Stimulated activated CD8-positive, alpha-beta memory T cell treated with anti-CD3 and anti-CD28 coated beads, Interleukin-7, amount 100 ng/mL, for 48 hours (primary cell): ENCODE measurements around the gene MRPL52.
"Not testable (repeated sequence)": the region's sequence is repeated elsewhere in the genome, so short reads cannot be mapped to it uniquely, and the experiment has no call there.

Experiments used
- DNase-seq, 2 donors: peaks; one replicate each; pipeline ENCODE4 v3.0.0-alpha.2; 2020; ENCODE audit warnings: low read depth in 1 of 2; ENCODE audit errors: extremely low read depth in 1 of 2

MRPL52 gene

DNA sequence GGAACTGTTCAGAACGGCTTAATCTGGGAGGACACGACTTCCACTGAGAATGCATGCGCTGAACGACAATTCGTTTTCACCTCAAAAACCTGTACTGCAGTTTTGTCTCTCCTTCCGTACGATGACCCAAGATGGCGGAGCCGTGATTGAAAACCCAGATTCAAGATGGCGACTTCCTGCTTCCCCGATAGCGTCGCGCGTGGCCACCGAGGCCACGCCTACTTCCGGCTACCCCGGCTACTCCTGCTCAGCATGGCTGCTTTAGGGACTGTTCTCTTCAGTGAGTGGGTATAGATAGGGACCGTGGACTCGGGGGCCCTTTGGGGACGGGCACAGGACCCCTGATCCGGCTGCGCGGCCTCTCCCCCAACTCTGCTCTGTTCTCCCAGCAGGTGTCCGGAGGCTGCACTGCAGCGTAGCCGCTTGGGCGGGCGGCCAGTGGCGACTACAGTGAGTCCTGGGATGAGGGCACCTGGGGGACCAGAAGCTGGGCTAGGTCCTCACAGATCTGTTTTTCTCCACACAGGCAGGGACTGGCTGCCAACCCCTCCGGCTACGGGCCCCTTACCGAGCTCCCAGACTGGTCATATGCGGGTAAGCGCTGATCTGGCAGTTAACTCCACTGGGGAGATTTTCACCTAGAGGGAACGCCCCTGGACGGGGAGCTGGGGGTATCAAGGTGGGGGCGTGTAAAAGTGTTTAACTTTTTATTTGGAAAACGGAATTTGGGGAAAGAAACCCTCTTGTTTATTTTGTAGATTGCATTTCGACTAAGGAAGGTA lies at the start of gene MRPL52:
Gene MRPL52 (plus strand): TSS at position 227 of the 782 bp plus-strand sequence. CDS start 26 bp downstream, at position 253.
- DNase-seq: peak; percentile 74 to 82

DNA sequence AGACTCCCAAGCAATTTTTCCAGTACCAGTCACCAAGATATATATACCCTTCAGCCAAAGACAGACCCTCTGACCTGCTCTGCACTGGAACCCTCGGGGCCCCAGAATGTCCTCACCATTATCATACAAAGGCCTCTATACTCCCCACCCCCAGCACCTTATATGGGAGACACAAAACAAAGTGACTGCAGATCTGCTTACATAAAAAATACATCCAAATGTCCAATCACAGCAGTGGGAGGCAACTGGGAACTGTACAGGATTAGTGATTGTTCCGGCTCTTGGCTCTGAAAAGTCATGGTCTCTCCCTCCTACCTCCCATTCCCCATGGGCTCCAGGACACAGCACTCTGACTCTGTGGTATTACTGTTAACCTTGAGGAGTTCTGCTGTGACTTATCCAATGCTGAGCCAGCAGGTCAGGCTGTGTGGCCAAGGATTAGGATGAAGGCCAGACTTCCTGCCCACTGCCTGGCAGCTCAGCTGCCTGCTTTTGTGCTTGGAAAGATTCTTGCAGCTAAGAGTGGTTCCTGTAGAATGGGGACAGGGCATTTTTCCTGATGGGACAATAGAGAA lies 49.5 kb upstream of the MRPL52 start:
- no peak for DNase-seq

DNA sequence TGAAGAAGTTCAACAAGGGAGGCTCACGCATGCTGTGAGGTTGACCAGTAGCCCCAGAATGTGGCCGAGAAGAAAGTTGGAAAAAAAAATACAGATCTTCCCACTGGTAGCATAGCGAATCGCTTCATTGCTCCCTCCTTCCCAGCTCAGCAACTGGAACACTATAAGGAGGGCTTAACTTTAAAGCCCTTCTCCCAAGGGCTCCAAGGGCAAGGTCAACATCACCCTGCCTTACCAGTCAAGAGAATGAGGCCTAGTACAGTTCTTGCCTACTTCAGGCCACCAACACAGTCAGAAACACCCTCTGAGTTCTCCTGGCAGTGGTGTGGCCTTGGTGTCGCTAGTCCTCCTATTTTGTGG lies 48.8 kb upstream of the MRPL52 start:
- no peak for DNase-seq

DNA sequence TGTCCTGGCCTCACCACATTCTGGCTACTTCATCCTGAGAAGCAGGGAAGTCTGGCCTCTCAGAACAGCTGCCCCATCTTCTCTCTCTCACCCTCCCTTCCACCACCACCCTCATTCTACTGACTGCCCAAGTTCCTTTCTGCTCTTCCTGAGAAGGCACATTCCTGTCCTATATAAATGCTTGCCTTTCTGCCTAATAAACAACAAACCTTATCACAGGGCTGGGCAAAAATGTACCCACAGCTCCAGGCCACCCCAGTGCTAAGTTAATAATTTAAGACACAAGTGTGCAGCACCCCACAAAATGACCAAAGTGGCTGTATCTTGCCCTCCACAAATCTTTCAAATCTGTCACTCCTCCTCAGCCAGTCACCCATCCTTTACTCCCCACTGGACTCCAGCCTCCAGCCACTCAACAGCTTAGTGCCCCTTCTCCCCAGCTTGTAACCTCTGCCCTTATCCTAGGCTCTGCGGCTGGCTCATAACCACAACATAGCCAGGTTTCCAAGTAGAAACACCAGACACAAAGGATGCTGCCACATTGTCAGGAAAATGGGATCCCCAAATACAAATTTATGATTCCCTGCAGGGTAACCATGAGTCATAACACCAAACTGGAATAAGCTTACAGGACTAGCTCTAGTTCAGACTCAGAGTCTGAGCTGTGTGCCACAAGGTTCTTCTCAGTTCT lies 48.2 kb upstream of the MRPL52 start:
- DNase-seq: no peak

DNA sequence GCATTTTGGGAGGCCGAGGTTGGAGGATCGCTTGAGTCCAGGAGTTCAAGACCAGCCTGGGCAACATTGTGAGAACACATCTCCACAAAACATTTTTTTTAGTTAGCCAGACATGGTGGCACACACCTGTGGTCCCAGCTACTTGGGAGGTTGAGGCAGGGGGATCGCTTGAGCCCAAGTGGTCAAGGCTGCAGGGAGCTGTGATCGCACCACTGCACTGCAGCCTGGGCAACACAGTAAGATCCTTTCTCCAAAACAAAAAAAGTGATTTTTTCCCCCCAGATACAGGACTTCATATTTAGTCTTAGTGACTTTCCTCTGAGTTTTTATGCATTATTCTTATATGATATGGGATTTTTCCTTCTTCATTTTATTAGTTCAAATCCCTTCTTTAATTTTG lies 43.0 kb upstream of the MRPL52 start:
- no peak for DNase-seq

DNA sequence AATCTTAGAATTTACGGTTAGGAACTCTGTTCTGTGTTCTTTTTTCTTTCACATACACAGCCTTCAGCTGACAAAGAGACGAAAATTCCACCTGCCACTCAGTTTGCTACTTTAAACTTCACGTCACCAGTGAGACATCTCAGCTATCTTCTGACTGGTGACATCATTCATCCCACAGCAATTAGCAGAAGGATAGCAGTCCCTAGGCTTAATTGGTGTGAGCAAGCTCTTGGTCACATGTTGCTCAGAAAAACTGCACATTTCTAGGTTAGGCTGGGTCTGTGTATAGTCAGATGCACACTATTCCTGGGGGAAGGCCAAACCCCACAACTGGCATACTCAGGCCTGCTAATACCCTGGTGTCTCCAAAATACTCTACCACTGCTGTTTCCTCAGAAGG lies 38.4 kb upstream of the MRPL52 start:
- DNase-seq: no peak

DNA sequence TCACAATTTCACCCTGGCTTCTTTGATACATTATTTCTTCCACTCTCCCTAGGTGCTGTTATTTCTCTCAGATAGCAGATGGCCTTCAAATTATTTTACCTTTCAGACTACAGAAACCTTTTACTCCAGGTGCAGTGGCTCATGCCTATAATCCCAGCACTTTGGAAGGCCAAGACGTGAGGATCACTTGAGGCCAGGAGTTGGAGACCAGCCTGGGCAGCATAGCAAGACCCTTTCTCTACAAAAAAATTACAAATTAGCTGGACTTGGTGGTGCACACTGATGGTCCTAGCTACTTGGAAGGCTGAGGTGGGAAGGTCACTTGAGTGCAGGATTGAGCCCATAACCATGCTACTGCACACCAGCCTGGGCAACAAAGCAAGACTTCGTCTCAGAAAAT lies 37.5 kb upstream of the MRPL52 start:
- DNase-seq: no peak

DNA sequence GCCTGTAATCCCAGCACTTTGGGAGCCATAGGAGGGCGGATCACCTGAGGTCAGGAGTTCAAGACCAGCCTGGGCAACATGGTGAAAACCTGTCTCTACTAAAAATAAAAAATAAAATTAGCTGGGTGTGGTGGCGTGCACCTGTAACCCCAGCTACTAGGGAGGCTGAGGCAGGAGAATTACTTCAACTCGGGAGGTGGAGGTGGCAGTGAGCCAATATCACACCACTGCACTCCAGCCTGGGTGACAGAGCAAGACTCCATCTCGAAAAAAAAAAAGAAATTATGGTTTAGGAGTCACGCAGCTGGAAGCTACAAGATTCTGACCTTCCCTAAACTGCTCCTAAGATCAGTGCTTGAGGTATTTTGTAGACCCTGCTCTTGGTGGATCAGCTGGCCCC lies 36.1 kb upstream of the MRPL52 start:
- not testable (repeated sequence) for DNase-seq

DNA sequence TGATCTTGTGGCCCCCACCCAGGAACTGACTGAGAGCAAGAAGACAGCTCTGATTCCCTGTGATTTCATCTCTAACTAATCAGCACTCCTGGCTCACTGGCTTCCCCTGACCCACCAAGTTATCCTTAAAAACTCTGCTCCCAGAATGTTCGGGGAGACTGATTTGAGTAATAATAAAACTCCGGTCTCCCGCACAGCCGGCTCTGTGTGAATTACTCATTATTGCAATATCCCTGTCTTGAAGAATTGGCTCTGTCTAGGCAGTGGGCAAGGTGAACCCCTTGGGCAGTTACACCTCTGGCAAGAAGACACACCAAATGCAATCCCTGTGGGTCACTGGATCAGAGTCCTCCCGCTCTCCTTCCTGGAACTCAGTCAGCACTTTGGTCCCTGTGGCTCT lies 35.7 kb upstream of the MRPL52 start:
- DNase-seq: no peak

DNA sequence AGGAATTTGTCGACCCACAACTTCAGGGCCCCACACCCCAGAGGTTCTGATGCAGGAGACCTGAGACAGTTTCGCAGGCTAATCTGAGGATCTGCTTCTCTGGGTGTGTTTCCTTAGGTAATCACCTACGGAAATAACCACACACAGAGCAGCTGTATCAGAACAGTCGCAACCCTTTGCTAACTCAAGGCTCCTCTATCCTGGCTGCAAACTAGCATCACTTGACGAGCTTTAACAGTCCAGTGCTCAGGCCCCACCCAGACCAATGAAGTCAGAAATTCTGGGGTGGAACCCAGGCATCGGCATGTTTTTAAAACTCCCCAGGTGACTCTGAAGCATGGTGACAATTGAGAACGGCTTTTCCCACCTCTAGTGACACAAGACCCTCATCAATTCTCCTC lies 35.1 kb upstream of the MRPL52 start:
- no peak for DNase-seq

DNA sequence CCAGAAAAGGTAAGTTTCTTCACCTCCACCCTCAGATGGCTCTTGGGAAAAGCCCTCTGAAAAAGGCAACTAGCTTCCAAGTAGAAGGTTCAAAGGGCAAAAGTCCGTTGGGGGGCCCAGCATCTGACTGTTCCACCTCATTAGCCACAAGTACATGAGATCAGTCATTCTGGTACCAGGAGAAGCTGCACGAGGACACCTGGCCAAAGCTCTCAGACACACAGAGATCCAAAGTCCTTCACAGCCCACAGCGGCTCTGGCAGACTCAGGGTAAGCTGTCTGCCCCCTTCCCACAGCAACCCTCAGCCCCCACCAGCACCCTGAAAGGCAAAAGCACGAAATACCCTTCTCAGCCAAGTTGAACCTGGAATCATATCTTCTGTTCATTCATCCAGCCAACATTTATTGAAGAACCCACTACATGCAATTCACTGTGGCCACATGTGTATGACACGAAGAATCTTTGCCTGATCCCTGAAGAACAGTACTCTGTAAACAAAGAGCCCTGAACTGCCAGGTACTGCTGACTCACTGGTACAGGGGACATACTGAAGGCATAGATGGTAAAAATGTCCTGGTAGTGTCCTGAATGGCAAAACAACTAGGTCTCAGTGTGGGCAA lies 33.5 kb upstream of the MRPL52 start:
- DNase-seq: no peak

DNA sequence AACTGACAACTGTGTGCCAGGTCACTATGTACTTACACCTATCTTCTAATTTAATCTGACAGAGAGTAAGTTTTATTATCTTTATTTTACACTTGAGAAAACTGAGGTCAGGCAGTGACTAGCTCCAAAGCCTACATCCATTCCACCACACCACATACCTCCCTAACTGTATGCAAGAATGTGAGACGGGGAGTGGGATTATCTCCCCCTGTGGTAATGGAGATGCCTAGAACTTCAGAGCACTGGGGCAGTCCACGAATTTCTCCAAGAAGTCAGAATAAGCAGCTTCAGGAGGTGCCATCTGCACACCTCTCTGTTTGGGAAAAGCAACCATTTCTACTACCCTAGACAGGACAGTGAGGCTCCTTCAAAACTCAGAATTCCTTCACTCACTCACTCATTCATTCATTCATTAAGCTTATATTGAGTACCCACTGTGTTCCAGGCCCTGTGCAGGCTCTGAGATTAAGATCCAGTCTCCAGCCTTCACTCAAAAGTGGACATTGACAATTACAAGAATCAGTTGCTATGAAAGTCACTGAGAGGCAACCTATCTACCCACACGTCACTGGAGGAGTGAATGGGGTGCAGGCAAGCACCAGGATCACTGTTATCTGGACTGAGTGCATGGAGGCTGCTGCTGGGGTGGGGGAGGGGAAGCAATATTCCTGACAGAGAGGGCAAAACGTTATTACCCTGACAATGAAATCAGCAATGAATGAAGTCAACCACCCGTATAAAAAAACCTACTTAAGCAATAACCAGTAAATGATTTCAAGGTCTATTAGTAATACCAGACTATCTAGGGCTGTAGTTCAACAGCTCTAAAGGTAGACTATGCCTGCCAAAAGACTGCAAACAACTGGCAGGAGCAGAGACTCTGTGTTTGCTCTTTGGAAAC lies 32.4 kb upstream of the MRPL52 start:
- no peak for DNase-seq

DNA sequence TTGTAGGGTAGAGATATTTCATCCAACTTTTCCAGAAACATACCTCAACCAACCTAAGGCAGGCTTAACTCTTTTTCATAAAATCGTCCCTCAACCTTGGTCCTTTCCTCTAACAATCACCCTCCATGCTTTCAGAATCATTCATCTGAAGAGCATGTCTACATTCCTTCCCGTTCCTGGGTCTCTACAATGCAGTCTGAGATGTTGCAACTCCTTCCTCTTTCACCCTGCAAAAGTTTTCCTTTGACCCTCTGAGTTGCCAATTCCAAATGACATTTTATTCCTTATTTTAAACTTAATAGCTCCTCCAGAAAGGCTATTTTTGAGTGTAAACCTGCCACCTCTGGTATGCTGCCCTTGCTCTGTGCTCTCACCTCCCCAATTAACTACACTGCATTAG lies 31.2 kb upstream of the MRPL52 start:
- DNase-seq: no peak

DNA sequence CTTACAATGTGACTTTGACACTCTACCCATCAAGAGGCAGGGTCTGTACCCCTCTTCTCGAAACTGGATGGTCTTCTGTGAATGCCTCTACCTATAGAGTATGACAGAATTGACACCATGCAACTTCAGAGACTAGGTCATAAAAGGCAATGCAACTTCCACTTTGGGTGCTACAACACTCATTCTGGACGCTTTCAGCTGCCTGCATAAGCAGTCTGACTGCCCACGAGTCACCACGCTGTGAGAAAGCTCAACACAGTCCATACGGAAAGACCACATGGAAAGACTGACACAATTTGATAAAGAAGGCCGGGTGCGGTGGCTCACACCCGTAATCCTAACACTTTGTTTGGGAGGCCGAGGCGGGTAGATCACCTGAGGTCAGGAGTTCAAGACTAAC lies 29.3 kb upstream of the MRPL52 start:
- no peak for DNase-seq

DNA sequence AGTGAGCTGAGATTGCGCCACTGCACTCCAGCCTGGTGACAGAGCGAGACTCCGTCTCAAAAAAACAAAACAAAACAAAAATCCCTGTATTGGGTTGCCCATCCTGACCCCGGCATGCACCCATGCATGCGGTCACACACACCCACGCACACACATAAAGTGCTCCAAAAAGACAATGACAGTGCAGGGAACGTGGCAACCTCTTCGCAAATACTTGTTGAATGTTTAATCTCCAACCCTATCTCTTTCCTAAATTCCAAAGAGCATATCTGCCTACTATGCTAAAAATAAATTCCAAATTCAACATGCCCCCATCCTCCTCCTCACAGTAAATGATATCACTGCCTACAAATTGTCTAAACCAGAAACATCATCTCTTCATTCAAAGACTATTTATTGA lies 28.0 kb upstream of the MRPL52 start:
- no peak for DNase-seq

DNA sequence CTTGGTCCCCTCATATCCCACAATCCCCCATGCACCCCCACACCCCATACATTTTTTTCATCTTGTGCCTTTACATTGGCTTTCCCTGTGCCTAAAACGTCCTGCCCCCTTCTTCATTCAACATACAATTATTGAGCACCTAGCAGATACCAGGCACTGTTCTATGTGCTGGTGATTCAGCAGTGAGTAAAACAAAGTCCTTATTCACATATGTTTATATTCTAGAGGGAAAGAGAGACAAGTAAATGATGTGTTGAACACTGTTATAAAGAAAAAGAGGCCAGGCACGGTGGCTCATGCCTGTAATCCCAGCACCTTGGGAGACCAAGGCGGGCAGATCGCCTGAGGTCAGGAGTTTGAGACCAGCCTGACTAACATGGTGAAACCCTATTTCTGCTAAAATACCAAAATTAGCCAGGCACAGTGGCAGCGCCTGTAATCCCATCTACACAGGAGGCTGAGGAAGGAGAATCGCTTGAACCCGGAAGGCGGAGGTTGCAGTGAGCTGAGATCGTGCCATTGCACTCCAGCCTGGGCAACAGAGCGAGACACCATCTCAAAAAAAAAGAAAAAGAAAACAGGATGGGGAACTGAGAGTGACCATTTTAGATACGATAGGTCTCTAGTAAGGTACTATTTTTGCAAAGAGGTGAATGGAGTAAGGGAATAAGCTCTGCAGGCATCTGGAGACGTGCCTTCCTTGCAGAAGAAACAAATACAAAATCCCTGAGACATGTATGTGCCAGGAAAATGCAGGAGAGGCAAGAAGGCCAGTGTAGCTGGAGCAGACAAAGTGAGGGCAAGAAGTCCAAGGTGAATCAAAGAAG lies 26.6 kb upstream of the MRPL52 start:
- DNase-seq: no peak

DNA sequence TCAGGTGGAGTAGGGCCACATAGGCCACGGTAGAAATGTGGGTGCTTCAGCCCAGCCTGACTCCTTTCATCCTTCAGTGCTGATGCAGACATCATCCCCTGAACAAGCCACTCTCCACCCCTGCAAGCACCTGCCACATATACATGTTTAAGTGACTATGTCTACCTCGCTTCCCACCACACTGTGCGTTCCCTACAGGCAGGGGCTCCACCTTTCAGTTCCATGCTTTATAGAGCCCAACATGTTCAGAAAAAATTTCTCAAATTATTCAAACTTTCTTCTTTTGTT lies 26.1 kb upstream of the MRPL52 start:
- no peak for DNase-seq

DNA sequence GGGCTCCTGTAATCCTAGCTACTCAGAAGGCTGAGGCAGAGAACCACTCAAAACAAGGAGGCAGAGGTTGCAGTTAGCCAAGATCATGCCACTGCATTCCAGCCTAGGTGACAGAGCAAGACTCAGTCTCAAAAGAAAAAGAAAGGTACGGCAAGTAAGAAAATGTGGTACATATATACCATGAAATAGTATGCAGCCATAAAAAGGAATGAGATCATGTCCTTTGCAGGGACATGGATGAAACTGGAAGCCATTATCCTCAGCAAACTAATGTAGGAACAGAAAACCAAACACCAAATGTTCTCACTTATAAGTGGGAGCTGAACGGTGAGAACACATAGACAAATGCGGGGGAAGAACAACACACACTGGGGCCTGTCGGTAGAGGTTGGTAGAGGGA lies 24.5 kb upstream of the MRPL52 start:
- DNase-seq: not testable (repeated sequence)

DNA sequence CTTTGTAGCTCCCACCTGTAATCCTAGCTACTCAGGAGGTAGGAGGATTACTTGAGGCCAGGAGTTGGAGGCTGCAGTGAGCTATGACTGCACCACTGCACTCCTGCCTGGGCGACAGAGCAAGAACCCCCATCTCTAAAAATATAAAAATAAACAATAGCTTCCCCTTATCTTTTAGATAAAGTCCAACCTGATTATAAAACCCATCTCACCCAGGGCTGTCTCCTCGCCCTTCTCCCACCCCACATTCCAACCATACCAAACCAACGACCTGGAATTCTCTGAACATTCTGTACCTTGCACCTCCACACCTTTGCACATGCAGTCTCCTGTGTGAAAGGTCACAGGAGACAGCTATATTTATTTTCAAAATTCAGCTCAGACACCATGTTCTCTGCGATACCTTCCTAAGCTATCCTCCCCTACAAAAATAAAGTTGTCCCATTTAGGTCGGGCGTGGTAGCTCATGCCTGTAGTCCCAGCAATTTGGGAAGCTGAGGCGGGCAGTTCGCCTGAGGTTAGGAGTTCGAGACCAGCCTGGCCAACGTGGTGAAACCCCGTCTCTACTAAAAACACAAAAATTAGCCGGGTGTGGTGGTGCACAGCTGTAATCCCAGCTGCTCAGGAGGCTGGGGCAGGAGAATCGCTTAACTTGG lies 22.1 kb upstream of the MRPL52 start:
- no peak for DNase-seq
